GM15510 (cell line): ENCODE data around the gene PLD2.
A peak's percentile ranks its signal among the peaks of the same experiment; 100 is the strongest.

Experiments used
- POLR2A ChIP-seq: IDR thresholded peaks from 3 replicates; pipeline ENCODE4 v1.6.1; 2011; ENCODE audit warnings: borderline replicate concordance; ENCODE audit not compliant: insufficient read length; ENCODE audit errors: extremely low read depth

The PLD2 gene, protein sequence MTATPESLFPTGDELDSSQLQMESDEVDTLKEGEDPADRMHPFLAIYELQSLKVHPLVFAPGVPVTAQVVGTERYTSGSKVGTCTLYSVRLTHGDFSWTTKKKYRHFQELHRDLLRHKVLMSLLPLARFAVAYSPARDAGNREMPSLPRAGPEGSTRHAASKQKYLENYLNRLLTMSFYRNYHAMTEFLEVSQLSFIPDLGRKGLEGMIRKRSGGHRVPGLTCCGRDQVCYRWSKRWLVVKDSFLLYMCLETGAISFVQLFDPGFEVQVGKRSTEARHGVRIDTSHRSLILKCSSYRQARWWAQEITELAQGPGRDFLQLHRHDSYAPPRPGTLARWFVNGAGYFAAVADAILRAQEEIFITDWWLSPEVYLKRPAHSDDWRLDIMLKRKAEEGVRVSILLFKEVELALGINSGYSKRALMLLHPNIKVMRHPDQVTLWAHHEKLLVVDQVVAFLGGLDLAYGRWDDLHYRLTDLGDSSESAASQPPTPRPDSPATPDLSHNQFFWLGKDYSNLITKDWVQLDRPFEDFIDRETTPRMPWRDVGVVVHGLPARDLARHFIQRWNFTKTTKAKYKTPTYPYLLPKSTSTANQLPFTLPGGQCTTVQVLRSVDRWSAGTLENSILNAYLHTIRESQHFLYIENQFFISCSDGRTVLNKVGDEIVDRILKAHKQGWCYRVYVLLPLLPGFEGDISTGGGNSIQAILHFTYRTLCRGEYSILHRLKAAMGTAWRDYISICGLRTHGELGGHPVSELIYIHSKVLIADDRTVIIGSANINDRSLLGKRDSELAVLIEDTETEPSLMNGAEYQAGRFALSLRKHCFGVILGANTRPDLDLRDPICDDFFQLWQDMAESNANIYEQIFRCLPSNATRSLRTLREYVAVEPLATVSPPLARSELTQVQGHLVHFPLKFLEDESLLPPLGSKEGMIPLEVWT

DNA sequence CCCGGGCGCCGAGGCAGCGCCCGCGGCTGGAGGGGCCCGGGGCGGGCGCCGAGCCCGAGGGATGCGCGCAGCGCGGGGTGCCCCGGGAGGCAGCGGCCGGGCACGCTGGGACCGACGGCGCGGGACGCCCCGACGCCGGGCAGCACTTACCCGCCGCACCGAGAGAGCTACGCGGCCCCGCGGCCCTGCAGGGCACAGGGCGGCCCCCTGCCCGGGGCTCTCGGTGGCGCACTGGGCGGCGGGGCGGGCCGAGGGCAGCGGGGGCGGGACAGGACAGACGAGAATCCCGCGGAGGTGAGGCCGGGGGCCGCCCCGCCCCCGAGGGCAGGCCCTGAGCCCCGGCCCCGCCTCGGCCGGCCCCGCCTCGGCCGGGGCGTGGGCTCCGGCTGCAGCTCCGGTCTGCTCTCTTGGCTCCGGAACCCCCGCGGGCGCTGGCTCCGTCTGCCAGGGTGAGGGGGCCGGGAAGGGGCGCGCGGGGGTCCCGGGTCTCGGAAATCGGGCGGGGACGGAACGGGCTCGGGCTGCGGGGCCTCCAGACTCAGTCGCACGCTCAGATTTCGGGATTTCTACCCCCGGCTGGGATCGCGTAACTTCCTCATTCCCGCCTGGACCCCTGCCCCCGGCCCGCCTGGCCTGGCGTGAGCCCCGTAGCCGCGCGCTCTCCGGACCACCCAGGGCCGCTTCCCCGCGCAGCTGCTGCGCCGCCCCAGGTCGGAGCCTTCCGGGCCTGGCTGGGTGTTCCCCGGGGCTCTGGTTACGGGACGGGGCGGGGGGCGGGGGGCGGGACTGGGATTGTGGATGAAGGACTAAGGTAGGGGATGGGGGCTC, at the start of gene PLD2:
PLD2 (plus strand) TSS at position 376 of the 828 bp plus-strand sequence. CDS start 621 bp downstream, outside the sequence.
- peak; percentile 73 for TF ChIP-seq POLR2A

DNA sequence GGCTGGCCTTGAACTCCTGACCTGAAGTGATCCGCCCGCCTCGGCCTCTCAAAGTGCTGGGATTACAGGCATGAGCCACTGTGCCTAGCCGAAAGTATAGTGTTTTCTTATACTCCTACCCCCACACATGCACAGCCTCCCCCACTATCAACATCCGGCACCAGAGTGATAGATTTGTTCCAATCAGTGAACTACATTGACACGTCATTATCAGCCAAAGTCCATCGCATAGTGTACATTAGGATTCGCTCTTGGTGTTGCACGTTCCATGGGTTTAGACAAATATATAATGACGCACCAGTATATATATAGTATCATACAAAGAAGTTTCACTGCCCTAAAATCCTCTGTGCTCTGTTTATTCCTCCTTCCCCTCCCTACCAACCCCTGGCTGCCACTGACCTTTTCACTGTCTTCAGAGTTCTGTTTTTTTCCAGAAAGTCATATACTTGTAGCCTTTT, 47.1 kb upstream of the PLD2 start:
- no peak for TF ChIP-seq POLR2A

DNA sequence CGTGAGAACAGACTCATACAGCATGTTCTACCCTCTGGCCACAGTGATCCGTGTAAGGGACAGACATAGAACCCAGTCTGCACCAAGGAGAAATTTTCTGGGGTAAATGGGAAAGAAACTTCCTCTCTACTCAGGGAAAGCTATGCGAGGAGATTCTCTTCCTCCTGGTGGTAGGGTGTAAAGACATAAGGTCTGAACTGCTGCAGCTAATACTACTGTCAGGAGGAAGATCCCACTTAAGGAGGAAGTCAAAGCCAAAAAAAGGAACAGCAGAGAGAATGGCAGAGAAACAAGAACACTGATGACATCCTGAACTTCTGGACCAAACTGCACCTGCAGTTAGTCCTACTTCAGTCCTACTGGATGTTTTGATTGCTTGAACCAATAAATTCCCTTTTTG, 42.4 kb upstream of the PLD2 start:
- TF ChIP-seq POLR2A, result no peak

DNA sequence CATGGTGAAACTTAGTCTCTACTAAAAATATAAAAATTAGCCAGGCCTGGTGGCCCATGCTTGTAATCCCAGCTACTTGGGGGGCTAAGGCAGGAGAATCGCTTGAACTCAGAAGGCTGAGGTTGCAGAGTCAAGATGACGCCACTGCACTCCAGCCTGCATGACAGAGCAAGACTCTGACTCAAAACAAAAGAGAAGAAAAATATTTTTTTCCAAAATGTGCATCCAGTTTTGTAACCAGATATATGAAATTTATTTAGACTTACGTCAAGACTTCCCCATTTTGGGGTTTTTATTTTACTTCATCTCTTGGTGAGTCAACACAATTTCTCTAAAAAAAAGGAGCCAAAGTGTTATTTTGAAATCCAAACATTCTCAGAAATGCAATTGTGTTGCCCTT, 40.8 kb upstream of the PLD2 start:
- no peak for TF ChIP-seq POLR2A

DNA sequence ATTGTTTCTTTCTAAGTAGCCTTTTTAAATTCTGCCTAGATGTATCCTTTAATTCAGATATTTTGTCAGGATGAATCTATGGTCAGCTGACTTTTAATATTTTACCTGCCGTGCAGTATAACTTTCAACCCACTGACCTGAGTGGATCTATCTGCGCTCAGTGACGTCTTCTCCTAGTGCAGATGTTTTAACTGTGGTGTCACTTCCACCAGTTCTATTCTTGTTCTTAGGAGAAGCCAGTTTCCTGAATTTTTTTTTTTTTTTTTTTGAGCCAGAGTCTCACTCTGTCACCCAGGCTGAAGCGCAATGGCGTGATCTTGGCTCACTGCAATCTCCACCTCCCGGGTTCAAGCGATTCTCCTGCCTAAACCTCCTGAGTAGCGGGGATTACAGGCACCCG, 40.2 kb upstream of the PLD2 start:
- no peak for TF ChIP-seq POLR2A

DNA sequence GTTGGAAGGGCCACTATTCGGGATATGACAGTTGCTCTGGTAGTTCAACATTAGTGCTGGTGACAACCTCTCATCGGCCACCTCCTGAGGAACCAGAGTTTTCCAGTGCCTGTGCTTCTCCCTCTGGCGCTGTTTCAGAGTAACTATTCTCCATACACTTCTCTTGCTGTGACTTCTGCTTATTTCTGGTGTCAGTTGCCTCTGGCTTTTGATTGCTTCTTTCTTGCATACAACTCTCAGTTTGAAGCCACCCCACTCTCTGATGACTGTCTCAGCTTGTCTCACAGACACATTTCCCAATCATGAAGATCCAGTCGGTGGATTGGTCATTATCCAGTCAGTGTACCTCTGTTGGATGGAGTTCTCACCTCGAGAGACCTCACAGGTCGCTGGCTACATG, 38.7 kb upstream of the PLD2 start:
- TF ChIP-seq POLR2A, result no peak

DNA sequence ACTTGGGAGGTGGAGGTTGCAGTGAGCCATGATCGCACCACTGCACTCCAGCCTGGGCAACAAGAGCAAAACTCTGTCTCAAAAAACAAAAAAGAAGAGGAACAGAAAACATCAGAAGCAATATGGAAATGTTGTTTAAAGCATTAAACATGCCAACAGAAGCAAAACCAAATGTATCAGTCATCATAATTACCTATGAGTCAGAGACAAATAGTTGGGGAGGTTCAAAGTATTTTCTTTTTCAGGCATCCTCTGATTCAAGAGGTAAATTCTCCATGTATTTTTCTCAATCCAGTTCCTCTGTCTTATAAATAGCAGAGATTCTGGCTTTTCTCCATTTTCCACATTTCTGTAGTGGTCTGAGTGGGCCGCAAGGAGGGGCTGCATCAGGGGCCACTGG, 37.3 kb upstream of the PLD2 start:
- no peak for TF ChIP-seq POLR2A

DNA sequence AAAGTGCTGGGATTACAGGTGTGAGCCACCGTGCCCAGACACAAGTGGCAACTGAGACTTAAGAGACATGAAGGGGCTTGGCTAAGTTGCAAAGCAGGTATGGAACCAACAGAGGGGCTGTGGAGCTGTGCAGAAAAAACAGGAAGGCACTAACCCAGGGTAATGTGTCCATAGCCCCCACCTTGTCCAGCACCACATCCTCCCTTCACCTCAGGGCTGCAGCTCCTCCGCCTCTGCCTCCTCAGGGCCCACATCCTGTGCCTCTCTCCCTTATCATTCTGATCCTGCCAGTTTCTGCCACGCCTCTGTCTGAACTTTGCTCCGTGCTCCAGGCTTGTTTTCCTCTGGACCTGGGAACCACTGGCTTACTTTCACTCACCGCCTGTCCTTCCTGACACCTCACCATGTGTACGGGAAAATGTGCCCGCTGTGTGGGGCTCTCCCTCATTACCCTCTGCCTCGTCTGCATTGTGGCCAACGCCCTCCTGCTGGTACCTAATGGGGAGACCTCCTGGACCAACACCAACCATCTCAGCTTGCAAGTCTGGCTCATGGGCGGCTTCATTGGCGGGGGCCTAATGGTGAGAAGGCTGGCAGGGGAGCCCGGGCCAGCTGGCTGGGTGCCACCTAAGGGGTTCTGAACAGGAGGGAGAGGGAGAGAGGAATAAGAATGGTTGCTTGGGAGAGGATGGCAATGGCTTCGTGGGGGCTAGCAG, 35.3 kb upstream of the PLD2 start, which contains the start of gene TM4SF5:
TM4SF5 (plus strand) TSS at position 368 of the 716 bp plus-strand sequence; CDS start at position 405, 37 bp downstream.
- TF ChIP-seq POLR2A, result no peak

DNA sequence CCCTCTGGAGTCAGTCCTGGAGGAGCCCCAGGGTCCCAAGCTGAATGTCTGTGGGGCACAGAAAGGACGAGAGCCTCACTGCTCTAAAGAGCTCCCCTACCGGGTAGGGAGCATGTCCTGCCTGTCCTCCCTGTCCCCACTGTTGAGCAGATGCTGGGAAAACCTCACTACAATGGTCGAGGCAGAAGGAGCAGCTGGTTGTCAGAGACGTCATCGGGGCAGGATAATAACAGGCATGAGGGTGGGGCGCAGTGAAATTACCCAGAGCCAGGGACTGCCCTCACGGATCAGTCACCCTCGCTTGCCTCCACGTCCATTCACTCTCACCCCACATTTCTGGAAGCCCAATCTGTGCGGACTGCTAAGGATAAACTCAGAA, 34.7 kb upstream of the PLD2 start:
- TF ChIP-seq POLR2A, result no peak

DNA sequence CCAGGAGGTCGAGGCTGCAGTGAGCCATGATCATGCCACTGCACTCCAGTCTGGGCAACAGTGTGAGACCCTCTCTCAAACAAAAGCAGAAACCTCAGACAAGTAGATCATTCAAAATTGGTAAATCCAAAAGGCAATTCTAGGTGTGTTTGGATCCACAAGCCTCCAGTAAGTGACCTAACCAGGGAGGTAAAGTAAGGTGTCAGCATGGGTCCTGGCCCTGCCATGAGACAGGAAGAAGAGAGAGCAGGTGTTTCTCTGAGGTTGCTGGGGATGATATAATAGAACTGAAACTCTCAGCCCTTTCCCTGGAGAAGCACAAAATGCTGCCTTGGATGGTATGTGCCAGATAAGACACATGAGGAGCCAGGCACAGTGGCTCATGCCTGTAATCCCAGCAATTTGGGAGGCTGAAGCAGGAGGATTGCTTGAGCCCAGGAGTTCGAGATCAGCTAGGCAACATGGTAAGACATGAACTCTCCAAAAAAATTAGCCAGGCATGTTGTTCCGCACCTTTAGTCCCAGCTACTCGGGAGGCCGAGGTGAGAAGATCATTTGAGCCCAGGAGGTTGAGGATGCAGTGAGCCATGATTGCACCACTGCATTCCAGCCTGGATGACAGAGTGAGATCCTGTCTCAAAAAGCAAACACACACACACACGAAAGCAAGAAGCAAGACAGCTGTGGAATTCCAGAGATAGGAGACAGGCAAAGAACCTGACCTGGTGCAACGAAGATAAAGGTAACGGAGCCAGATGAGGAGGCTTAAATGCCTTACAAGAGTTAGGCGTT, 28.8 kb upstream of the PLD2 start:
- TF ChIP-seq POLR2A, result no peak

DNA sequence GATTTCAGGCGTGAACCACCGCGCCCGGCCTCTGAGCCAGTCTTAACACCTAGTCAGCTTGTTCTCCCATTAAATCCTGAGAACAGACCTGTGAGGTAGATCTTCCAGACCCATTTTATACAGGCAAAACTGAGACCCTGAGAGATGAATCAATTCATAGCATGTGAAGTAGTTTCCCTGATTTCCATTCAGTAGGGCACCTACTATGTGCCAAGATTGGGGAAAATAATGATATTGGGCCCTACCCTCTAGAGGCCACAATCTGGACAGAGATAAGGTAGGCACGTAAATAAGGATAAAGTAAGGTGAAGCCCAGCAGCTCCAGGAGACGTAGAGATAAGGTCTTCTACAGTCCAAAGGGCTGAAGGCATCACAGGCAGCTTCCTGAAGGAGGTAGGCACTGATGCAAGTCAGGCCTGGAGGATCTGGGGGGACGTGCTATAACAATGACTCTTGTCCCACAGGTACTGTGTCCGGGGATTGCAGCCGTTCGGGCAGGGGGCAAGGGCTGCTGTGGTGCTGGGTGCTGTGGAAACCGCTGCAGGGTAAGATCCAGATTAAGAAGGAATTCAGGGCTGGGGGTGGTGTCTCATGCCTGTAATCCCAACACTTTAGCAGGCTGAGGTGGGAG, 26.5 kb upstream of the PLD2 start:
- no peak for TF ChIP-seq POLR2A

DNA sequence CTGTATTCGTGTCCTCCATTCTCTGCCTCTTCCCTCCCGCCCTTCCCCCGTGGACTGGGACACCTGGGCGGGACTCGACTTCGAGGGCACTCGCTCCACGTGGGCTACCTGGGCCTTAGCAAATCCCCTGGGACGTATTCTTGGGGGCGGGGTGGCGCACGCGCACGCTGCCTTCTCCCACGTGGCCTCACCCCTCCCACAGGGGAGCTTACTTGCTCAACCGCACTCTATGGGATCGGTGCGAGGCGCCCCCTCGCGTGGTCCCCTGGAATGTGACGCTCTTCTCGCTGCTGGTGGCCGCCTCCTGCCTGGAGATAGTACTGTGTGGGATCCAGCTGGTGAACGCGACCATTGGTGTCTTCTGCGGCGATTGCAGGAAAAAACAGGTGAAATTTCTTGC, 24.3 kb upstream of the PLD2 start:
- no peak for TF ChIP-seq POLR2A
